Stomach (tissue), 9 donors: Measurements from ENCODE around the gene TPST2. TPM values are rescaled to one million over a fixed set of nuclear protein-coding genes. Genes with fewer than 3 reads are reported as not detected.

ENCODE experiments used
- DNase-seq, 2 donors: peaks; one replicate each; pipeline versions ENCODE4 v3.0.0 to v3.0.0-alpha.2; 2013 to 2019
- H3K27ac ChIP-seq, 5 donors: fragments of 200-600 bp in 4 of 5; sonication (generic) in 4 of 5; one replicate each; pipeline ENCODE4 v1.5.1; 2013 to 2019; ENCODE audit warnings: mild to moderate bottlenecking in 1 of 5, moderate library complexity in 1 of 5
- H3K27me3 ChIP-seq, 3 donors: fragments of 200-600 bp; sonication (generic); one replicate each; pipeline ENCODE4 v1.5.1; 2017 to 2019; ENCODE audit warnings: mixed run types in 1 of 3
- H3K36me3 ChIP-seq, 4 donors: fragments of 200-600 bp; sonication (generic); 1 replicate in 3 of 4; 2 replicates in 1 of 4; pipeline ENCODE4 v1.5.1; 2016 to 2019
- H3K4me1 ChIP-seq, 4 donors: fragments of 200-600 bp; sonication (generic); one replicate each; pipeline ENCODE4 v1.5.1; 2016 to 2019
- H3K4me3 ChIP-seq, 4 donors: fragments of 200-600 bp; sonication (generic) in 3 of 4; one replicate each; pipeline ENCODE4 v1.5.1; 2016 to 2019; ENCODE audit warnings: mild to moderate bottlenecking in 1 of 4
- H3K9me3 ChIP-seq, 4 donors: fragments of 200-600 bp; sonication (generic); one replicate each; pipeline ENCODE4 v1.5.1; 2016 to 2019
- CTCF ChIP-seq, 7 experiments: fragments of 450-650 bp in 4 of 7; fragments of 200-600 bp in 3 of 7; sonication (generic) in 3 of 7; IDR thresholded peaks; one replicate each; pipeline ENCODE4 v1.5.1; 2016 to 2019; ENCODE audit warnings: antibody characterized with exemption in 7 of 7, control low read depth in 2 of 7, mild to moderate bottlenecking in 1 of 7
- EP300 ChIP-seq: sonication (generic); formaldehyde crosslinking; IDR thresholded peaks from one replicate; pipeline ENCODE4 v1.6.1; 2017; ENCODE audit warnings: antibody characterized with exemption
- POLR2A ChIP-seq, 4 donors: fragments of 450-650 bp; IDR thresholded peaks; one replicate each; pipeline ENCODE4 v1.6.1; 2016; ENCODE audit warnings: antibody characterized with exemption in 4 of 4, control low read depth in 2 of 4, mild to moderate bottlenecking in 1 of 4, moderate library complexity in 1 of 4
- POLR2AphosphoS5 ChIP-seq, 3 donors: sonication (generic); formaldehyde crosslinking; IDR thresholded peaks; one replicate each; pipeline ENCODE4 v1.6.1; 2016; ENCODE audit warnings: antibody characterized with exemption in 3 of 3
- WGBS, 5 donors: extraction: QIAGEN DNeasy Blood & Tissue Kit in 3 of 5; methylation state at CpG; one replicate each; pipeline versions ENCODE4 v1.1.5 to v1.1.7; 2013 to 2018; 5-methylcytosine and 5-hydroxymethylcytosine counted together
- intact Hi-C: fragments of 100-400 bp; cut with DNase I; formaldehyde crosslinking; loops from one replicate; pipeline ENCODE4 v1.15.1; 2023; ENCODE audit warnings: low total_unique reads
- polyA plus RNA-seq, 3 donors: library from polyadenylated mRNA; stranded (reverse); fragments of 200-250 nt; gene quantifications; one replicate each; pipeline ENCODE4 v1.2.3, GENCODE V29; 2013
- total RNA-seq, 5 donors: library from RNA; depleted of rRNA; stranded (reverse); fragments of >200 nt; gene quantifications; one replicate each; pipeline versions ENCODE4 v1.1.0 to v1.2.3, GENCODE V29; 2014 to 2016
- donor health status: healthy with polysubstance abuse.
- donor health status: Bipolar disorder and iron deficiency.
- donor health status: healthy.

Gene TPST2
- total and polyA plus RNA-seq, 8 donors: 5.3 to 88.3 (median 10.4) TPM

GRCh38 chr22:26564672-26565071 is 25.3 kb downstream of the TPST2 start:
- no peak for DNase-seq
- TF ChIP-seq POLR2AphosphoS5 (IDR thresholded peaks at IDR 0.05): no peak
- no peak for TF ChIP-seq EP300
- no peak for TF ChIP-seq POLR2A (IDR thresholded peaks at IDR 0.05)
- no peak for TF ChIP-seq CTCF (IDR thresholded peaks at IDR 0.05)
- peaks cover 0 to 6% (median 5%) of the 10 kb centered on the region in 4 donors for H3K4me1 ChIP-seq
- H3K27me3 ChIP-seq: no peaks in the 10 kb centered on the region
- H3K27ac ChIP-seq: no peak overlapping the region
- WGBS, 5 donors: 92 to 98% (median 95%) methylated on average over 3 of the region's 3 CpGs
- no peaks in the 10 kb centered on the region for H3K9me3 ChIP-seq
- peaks cover 0 to 16% (median 4%) of the 10 kb centered on the region in 4 donors for H3K36me3 ChIP-seq
- intact Hi-C loops: no loop called here
- no peak overlapping the region for H3K4me3 ChIP-seq

GRCh38 chr22:26564181-26564580 is 25.8 kb downstream of the TPST2 start:
- Histone ChIP-seq H3K27me3 (no peaks in the 10 kb centered on the region), H3K27ac (no peak overlapping the region), H3K4me3 (no peak overlapping the region), H3K4me1 (peaks cover 0 to 6% (median 5%) of the 10 kb centered on the region in 4 donors), H3K36me3 (peaks cover 0 to 16% (median 4%) of the 10 kb centered on the region in 4 donors), H3K9me3 (no peaks in the 10 kb centered on the region)
- intact Hi-C loops: no loop called here
- DNase-seq: no peak
- 85 to 97% (median 95%) methylated on average over 8 of the region's 8 CpGs for WGBS, 5 donors
- TF ChIP-seq EP300 (no peak), POLR2A (IDR thresholded peaks at IDR 0.05) (no peak), CTCF (IDR thresholded peaks at IDR 0.05) (no peak), POLR2AphosphoS5 (IDR thresholded peaks at IDR 0.05) (no peak)

GRCh38 chr22:26563022-26563421 is 26.9 kb downstream of the TPST2 start:
- Histone ChIP-seq H3K9me3 (no peaks in the 10 kb centered on the region), H3K4me1 (peaks cover 4 to 6% (median 5%) of the 10 kb centered on the region in 4 donors), H3K36me3 (peaks cover 0 to 16% (median 4%) of the 10 kb centered on the region in 4 donors), H3K4me3 (no peak overlapping the region), H3K27me3 (no peaks in the 10 kb centered on the region), H3K27ac (no peak overlapping the region)
- intact Hi-C loops: no loop called here
- DNase-seq: no peak
- WGBS, 5 donors: 62 to 74% (median 67%) methylated on average over 5 of the region's 5 CpGs
- TF ChIP-seq EP300 (no peak), CTCF (IDR thresholded peaks at IDR 0.05) (no peak), POLR2A (IDR thresholded peaks at IDR 0.05) (no peak), POLR2AphosphoS5 (IDR thresholded peaks at IDR 0.05) (no peak)

- 46 to 64% (median 61%) methylated on average over 7 to 9 of the region's 9 CpGs for WGBS, 5 donors
Observed at GRCh38 chr22:26561756-26562417, 28.0 kb downstream of the TPST2 start.

More at GRCh38 chr22:26561756-26562417, 28.0 kb downstream of the TPST2 start:
- Histone ChIP-seq H3K27me3 (no peaks in the 10 kb centered on the region), H3K36me3 (peaks cover 0 to 16% (median 4%) of the 10 kb centered on the region in 4 donors), H3K9me3 (no peaks in the 10 kb centered on the region), H3K27ac (peak overlapping the region in 1 of 5 donors; percentile 25), H3K4me3 (no peak overlapping the region), H3K4me1 (peaks cover 4 to 6% (median 5%) of the 10 kb centered on the region in 4 donors)
- TF ChIP-seq EP300 (no peak), POLR2AphosphoS5 (IDR thresholded peaks at IDR 0.05) (no peak), CTCF (IDR thresholded peaks at IDR 0.05) (no peak), POLR2A (IDR thresholded peaks at IDR 0.05) (no peak)
- DNase-seq: peak in 1 of 2 donors; percentile 58
- intact Hi-C loops: no loop called here
